ENCODE measurements around the gene ZNF71. TPM values are rescaled to one million over a fixed set of nuclear protein-coding genes. Genes with fewer than 3 reads are reported as not detected.

The ZNF71 gene
- total and polyA plus RNA-seq, 4 experiments from 2014 or later: 7.1 to 13.7 (median 8.2) TPM

DNA sequence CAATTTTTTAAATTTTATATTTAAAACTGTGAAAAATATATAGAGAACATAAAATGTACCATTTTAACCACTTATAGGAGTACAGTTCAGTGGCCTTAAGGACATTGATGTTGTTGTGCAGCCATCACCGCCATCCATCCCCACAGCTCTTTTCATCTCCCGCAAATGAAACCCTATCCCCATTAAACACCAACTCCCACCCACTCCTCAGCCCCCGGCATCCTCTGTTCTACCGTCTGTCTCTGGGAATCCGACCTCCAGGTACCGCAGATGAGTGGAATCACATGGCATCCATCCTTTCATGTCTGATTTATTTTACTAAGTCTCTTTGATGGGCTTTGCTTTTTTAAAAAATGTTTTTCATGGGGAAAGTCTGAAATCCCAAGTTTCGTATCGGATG, 24.0 kb downstream of the ZNF71 start:
- intact Hi-C loops (cut with micrococcal nuclease): no loop called here
- no peaks in the 10 kb centered on the region for H3K4me1 ChIP-seq (ENCODE audit: insufficient read depth, low read length)
- H3K27me3 ChIP-seq (ENCODE audit: insufficient read depth, low read length): no peaks in the 10 kb centered on the region
- ChIA-PET POLR2A (ENCODE audit: partially characterized antibody) (no interaction called here), CTCF (ENCODE audit: partially characterized antibody) (no interaction called here)
- peaks cover 73 to 83% of the 10 kb centered on the region in 2 donors for H3K36me3 Mint-ChIP-seq
- H3K4me3 Mint-ChIP-seq: no peak overlapping the region
- no peak overlapping the region for H3K27ac ChIP-seq (ENCODE audit: low read depth, low read length)
- H3K4me1 Mint-ChIP-seq: peaks cover 0 to 3% (median 0%) of the 10 kb centered on the region in 4 donors
- peaks cover 29% of the 10 kb centered on the region for H3K36me3 ChIP-seq (ENCODE audit: insufficient read depth, low read length)
- no peak for DNase-seq
- H3K27ac Mint-ChIP-seq: peak overlapping the region in 1 of 7 donors; percentile 53
- no peak overlapping the region for H3K4me3 ChIP-seq (ENCODE audit: low read length in 2 of 2)
- H3K9me3 ChIP-seq (ENCODE audit: control insufficient read depth in 1 of 2, low read length in 2 of 2): peaks cover 5 to 62% of the 10 kb centered on the region in 2 donors
- H3K27me3 Mint-ChIP-seq: no peaks in the 10 kb centered on the region
- H3K9me3 Mint-ChIP-seq: peaks cover 0 to 95% (median 83%) of the 10 kb centered on the region in 8 donors

DNA sequence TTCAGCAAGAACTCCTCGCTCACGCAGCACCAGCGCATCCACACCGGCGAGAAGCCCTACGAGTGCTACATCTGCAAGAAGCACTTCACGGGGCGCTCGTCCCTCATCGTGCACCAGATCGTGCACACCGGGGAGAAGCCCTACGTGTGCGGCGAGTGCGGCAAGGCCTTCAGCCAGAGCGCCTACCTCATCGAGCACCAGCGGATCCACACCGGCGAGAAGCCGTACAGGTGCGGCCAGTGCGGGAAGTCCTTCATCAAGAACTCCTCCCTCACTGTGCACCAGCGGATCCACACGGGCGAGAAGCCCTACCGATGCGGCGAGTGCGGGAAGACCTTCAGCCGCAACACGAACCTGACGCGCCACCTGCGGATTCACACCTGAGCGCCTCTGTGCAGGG, 27.3 kb downstream of the ZNF71 start:
- Mint-ChIP-seq H3K36me3 (peaks cover 61 to 62% of the 10 kb centered on the region in 2 donors), H3K27me3 (no peaks in the 10 kb centered on the region), H3K27ac (no peak overlapping the region), H3K9me3 (peaks cover 0 to 93% (median 72%) of the 10 kb centered on the region in 8 donors), H3K4me1 (peaks cover 0 to 1% (median 0%) of the 10 kb centered on the region in 4 donors), H3K4me3 (no peak overlapping the region)
- H3K27ac ChIP-seq (ENCODE audit: low read depth, low read length): no peak overlapping the region
- H3K4me3 ChIP-seq (ENCODE audit: low read length in 2 of 2): no peak overlapping the region
- POLR2A ChIA-PET (ENCODE audit: partially characterized antibody): no interaction called here
- peaks cover 5 to 66% of the 10 kb centered on the region in 2 donors for H3K9me3 ChIP-seq (ENCODE audit: control insufficient read depth in 1 of 2, low read length in 2 of 2)
- CTCF ChIA-PET (ENCODE audit: partially characterized antibody): no interaction called here
- no peaks in the 10 kb centered on the region for H3K4me1 ChIP-seq (ENCODE audit: insufficient read depth, low read length)
- H3K36me3 ChIP-seq (ENCODE audit: insufficient read depth, low read length): peaks cover 28% of the 10 kb centered on the region
- intact Hi-C loops (cut with micrococcal nuclease): no loop called here
- no peaks in the 10 kb centered on the region for H3K27me3 ChIP-seq (ENCODE audit: insufficient read depth, low read length)
- DNase-seq: no peak

- H3K4me3 ChIP-seq (ENCODE audit: low read length in 2 of 2): no peak overlapping the region
- H3K36me3 ChIP-seq (ENCODE audit: insufficient read depth, low read length): peaks cover 24% of the 10 kb centered on the region
- no peaks in the 10 kb centered on the region for H3K27me3 ChIP-seq (ENCODE audit: insufficient read depth, low read length)
- ChIA-PET CTCF (ENCODE audit: partially characterized antibody) (no interaction called here), POLR2A (ENCODE audit: partially characterized antibody) (no interaction called here)
- no peak overlapping the region for H3K27ac Mint-ChIP-seq
- no peak overlapping the region for H3K27ac ChIP-seq (ENCODE audit: low read depth, low read length)
- no peaks in the 10 kb centered on the region for H3K4me1 ChIP-seq (ENCODE audit: insufficient read depth, low read length)
- H3K27me3 Mint-ChIP-seq: no peaks in the 10 kb centered on the region
- peaks cover 5 to 62% of the 10 kb centered on the region in 2 donors for H3K9me3 ChIP-seq (ENCODE audit: control insufficient read depth in 1 of 2, low read length in 2 of 2)
- intact Hi-C loops (cut with micrococcal nuclease): no loop called here
- peaks cover 55 to 56% of the 10 kb centered on the region in 2 donors for H3K36me3 Mint-ChIP-seq
- peaks cover 0 to 93% (median 71%) of the 10 kb centered on the region in 8 donors for H3K9me3 Mint-ChIP-seq
- H3K4me1 Mint-ChIP-seq: peaks cover 0 to 1% (median 0%) of the 10 kb centered on the region in 4 donors
- no peak for DNase-seq
- H3K4me3 Mint-ChIP-seq: no peak overlapping the region
Observed at GRCh38 chr19:56623006-56623405, 27.9 kb downstream of the ZNF71 start.

DNA sequence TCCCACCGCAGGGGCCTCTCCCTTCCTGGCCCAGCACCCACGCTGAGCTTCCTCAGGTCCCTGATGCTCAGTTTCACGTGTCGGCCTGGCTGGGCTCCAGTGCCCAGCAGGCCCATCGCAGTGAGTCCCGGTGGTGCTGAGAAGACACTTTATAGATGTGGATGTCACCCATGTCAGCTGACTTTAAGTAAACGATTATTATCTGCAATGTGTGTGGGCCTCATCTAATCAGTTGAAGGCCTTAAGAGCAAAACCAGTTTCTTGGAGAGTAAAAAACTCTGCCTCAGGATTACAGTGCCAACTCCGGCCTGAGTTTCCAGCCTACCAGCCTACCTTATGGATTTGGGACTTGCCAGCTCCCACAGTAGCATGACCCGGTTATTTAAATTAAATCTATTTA, 30.6 kb downstream of the ZNF71 start:
- no peak overlapping the region for H3K4me3 ChIP-seq (ENCODE audit: low read length in 2 of 2)
- Mint-ChIP-seq H3K27ac (peak overlapping the region in 1 of 7 donors; percentile 44), H3K27me3 (no peaks in the 10 kb centered on the region), H3K4me3 (no peak overlapping the region), H3K4me1 (peaks cover 0 to 1% (median 0%) of the 10 kb centered on the region in 4 donors), H3K36me3 (peaks cover 41 to 42% of the 10 kb centered on the region in 2 donors), H3K9me3 (peaks cover 2 to 94% (median 73%) of the 10 kb centered on the region in 8 donors)
- no peak overlapping the region for H3K27ac ChIP-seq (ENCODE audit: low read depth, low read length)
- POLR2A ChIA-PET (ENCODE audit: partially characterized antibody): no interaction called here
- CTCF ChIA-PET (ENCODE audit: partially characterized antibody): no interaction called here
- no peaks in the 10 kb centered on the region for H3K4me1 ChIP-seq (ENCODE audit: insufficient read depth, low read length)
- H3K36me3 ChIP-seq (ENCODE audit: insufficient read depth, low read length): peaks cover 24% of the 10 kb centered on the region
- peaks cover 11 to 65% of the 10 kb centered on the region in 2 donors for H3K9me3 ChIP-seq (ENCODE audit: control insufficient read depth in 1 of 2, low read length in 2 of 2)
- no peak for DNase-seq
- intact Hi-C loops (cut with micrococcal nuclease): no loop called here
- H3K27me3 ChIP-seq (ENCODE audit: insufficient read depth, low read length): no peaks in the 10 kb centered on the region

GRCh38 chr19:56633021-56633420, 37.9 kb downstream of the ZNF71 start:
- intact Hi-C loops (cut with micrococcal nuclease): no loop called here
- H3K9me3 Mint-ChIP-seq: peaks cover 5 to 90% (median 82%) of the 10 kb centered on the region in 8 donors
- DNase-seq: no peak
- H3K27me3 ChIP-seq (ENCODE audit: insufficient read depth, low read length): no peaks in the 10 kb centered on the region
- peaks cover 6 to 18% of the 10 kb centered on the region in 2 donors for H3K9me3 ChIP-seq (ENCODE audit: control insufficient read depth in 1 of 2, low read length in 2 of 2)
- no peak overlapping the region for H3K4me3 Mint-ChIP-seq
- peaks cover 15 to 24% of the 10 kb centered on the region in 2 donors for H3K36me3 Mint-ChIP-seq
- no peak overlapping the region for H3K27ac Mint-ChIP-seq
- H3K27me3 Mint-ChIP-seq: no peaks in the 10 kb centered on the region
- no peaks in the 10 kb centered on the region for H3K4me1 ChIP-seq (ENCODE audit: insufficient read depth, low read length)
- H3K4me3 ChIP-seq (ENCODE audit: low read length in 2 of 2): no peak overlapping the region
- ChIA-PET CTCF (ENCODE audit: partially characterized antibody) (no interaction called here), POLR2A (ENCODE audit: partially characterized antibody) (no interaction called here)
- H3K36me3 ChIP-seq (ENCODE audit: insufficient read depth, low read length): no peaks in the 10 kb centered on the region
- H3K27ac ChIP-seq (ENCODE audit: low read depth, low read length): no peak overlapping the region
- H3K4me1 Mint-ChIP-seq: no peaks in the 10 kb centered on the region

GRCh38 chr19:56637976-56638555, 43.0 kb downstream of the ZNF71 start:
- ChIA-PET POLR2A (ENCODE audit: partially characterized antibody) (no interaction called here), CTCF (ENCODE audit: partially characterized antibody) (no interaction called here)
- peak in 2 of 5 donors; percentile 6 to 19 for DNase-seq
- Histone ChIP-seq H3K9me3 (ENCODE audit: control insufficient read depth in 1 of 2, low read length in 2 of 2) (no peaks in the 10 kb centered on the region), H3K36me3 (ENCODE audit: insufficient read depth, low read length) (no peaks in the 10 kb centered on the region), H3K4me3 (ENCODE audit: low read length in 2 of 2) (no peak overlapping the region), H3K4me1 (ENCODE audit: insufficient read depth, low read length) (no peaks in the 10 kb centered on the region), H3K27ac (ENCODE audit: low read depth, low read length) (no peak overlapping the region), H3K27me3 (ENCODE audit: insufficient read depth, low read length) (no peaks in the 10 kb centered on the region)
- H3K9me3 Mint-ChIP-seq: peaks cover 6 to 83% (median 69%) of the 10 kb centered on the region in 8 donors
- H3K4me1 Mint-ChIP-seq: peaks cover 0 to 4% (median 1%) of the 10 kb centered on the region in 4 donors
- H3K36me3 Mint-ChIP-seq: peaks cover 15 to 17% of the 10 kb centered on the region in 2 donors
- no peaks in the 10 kb centered on the region for H3K27me3 Mint-ChIP-seq
- peak overlapping the region in 1 of 7 donors; percentile 21 for H3K27ac Mint-ChIP-seq
- H3K4me3 Mint-ChIP-seq: no peak overlapping the region
- intact Hi-C loops (cut with micrococcal nuclease): no loop called here

DNA sequence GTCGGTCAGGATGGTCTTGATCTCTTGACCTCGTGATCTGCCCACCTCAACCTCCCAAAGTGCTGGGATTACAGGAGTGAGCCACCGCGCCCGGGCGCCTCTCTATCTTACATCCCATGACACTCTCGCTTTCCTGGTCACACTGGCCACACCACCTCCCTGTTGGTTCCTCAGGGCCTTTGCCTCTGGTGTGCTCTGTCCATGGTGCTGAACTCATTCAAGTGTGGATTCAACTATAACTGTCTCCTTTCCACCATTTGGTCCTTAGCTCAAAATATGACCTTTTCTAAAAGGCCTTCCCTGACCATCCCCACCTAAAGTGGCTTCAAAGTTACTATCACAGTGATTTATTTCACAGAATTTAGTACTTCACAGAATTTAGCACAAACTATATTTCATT, 44.1 kb downstream of the ZNF71 start:
- CTCF ChIA-PET (ENCODE audit: partially characterized antibody): no interaction called here
- Mint-ChIP-seq H3K27ac (no peak overlapping the region), H3K9me3 (peaks cover 6 to 81% (median 64%) of the 10 kb centered on the region in 8 donors), H3K4me1 (peaks cover 0 to 4% (median 2%) of the 10 kb centered on the region in 4 donors), H3K4me3 (no peak overlapping the region), H3K36me3 (peaks cover 14 to 18% of the 10 kb centered on the region in 2 donors), H3K27me3 (peaks cover 5 to 6% of the 10 kb centered on the region in 2 donors)
- no peaks in the 10 kb centered on the region for H3K36me3 ChIP-seq (ENCODE audit: insufficient read depth, low read length)
- intact Hi-C loops (cut with micrococcal nuclease): no loop called here
- DNase-seq: no peak
- no peak overlapping the region for H3K27ac ChIP-seq (ENCODE audit: low read depth, low read length)
- H3K9me3 ChIP-seq (ENCODE audit: control insufficient read depth in 1 of 2, low read length in 2 of 2): no peaks in the 10 kb centered on the region
- POLR2A ChIA-PET (ENCODE audit: partially characterized antibody): no interaction called here
- H3K4me3 ChIP-seq (ENCODE audit: low read length in 2 of 2): no peak overlapping the region
- no peaks in the 10 kb centered on the region for H3K4me1 ChIP-seq (ENCODE audit: insufficient read depth, low read length)
- no peaks in the 10 kb centered on the region for H3K27me3 ChIP-seq (ENCODE audit: insufficient read depth, low read length)

Data from CD4-positive, alpha-beta memory T cell (primary cell).